ENCODE results near the gene ZMAT1.
"Not testable (repeated sequence)": the region's sequence is repeated elsewhere in the genome, so short reads cannot be mapped to it uniquely, and the experiment has no call there.

ZMAT1 gene

DNA sequence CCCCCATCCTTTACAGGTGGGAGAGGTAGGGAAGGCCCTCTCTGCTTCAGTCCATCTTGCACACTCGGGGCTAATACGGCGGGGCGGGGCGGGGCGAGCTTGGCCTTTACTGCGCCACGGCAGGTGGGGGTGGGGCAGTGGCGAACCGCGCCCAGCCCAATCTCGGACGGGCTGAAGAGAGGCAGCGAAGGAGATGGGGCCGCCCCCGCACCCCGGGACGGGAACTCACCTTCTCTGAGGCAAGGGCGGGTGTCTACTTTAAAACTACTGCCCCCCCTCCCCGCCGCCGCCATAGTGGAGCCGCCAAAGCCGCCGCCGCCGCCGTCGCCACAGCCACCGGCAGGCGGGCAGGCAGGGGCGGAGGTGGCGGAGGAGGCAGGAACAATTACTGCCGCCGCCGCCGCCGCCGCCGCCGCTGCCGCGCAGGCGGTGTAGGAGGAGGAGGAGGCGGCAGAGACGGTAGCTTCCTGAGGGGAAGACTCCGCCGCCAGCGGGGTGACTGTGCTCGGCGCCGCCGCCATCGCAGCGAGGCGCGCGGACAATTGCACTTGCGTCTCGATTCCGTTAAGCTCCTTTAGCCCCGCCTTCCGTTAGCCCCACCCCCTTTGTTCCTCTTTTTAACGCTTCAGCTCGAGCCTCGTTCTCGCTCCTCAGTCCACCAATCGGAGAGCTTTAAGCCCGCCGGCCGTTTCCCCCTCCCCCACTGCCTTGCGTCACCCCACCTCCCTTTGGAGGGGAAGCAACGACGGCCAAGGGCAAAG lies at the start of gene ZMAT1:
TSS of gene ZMAT1 (minus strand) at position 540 of the 761 bp plus-strand sequence. CDS start at position 521, 19 bp downstream.
- in situ Hi-C loops (cut with HindIII; ENCODE audit: low sequenced_read_pairs) = no loop called here
- DNase-seq (ENCODE audit: low read depth, low spot score) = peak; percentile 88
- H3K4me3 ChIP-seq (ENCODE audit: low read depth, low read length) = peak within 1 kb of the TSS; percentile 42
- TF ChIP-seq, protein P1, sequence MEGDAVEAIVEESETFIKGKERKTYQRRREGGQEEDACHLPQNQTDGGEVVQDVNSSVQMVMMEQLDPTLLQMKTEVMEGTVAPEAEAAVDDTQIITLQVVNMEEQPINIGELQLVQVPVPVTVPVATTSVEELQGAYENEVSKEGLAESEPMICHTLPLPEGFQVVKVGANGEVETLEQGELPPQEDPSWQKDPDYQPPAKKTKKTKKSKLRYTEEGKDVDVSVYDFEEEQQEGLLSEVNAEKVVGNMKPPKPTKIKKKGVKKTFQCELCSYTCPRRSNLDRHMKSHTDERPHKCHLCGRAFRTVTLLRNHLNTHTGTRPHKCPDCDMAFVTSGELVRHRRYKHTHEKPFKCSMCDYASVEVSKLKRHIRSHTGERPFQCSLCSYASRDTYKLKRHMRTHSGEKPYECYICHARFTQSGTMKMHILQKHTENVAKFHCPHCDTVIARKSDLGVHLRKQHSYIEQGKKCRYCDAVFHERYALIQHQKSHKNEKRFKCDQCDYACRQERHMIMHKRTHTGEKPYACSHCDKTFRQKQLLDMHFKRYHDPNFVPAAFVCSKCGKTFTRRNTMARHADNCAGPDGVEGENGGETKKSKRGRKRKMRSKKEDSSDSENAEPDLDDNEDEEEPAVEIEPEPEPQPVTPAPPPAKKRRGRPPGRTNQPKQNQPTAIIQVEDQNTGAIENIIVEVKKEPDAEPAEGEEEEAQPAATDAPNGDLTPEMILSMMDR (IDR thresholded peaks at IDR 0.05; ENCODE audit: low read depth, low read length) = no peak

DNA sequence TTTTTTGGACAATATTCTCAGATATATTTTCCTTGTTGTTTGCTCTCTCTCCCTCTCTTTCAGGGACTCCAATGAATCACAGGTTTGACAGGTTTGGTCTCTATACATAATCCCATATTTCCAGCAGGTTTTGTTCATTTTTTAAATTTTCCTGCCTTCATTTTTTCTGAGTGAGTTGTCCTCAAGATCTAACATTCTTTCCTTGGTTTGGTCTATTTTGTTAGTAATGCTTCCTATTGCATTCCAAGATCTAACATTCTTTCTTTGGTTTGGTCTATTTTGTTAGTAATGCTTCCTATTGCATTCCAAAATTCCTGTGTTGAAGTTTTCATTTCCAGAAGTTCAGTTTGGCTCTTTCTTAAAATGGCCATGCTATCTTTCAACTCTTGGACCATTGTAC lies 45.3 kb upstream of the ZMAT1 start:
- in situ Hi-C loops (cut with HindIII; ENCODE audit: low sequenced_read_pairs) = no loop called here

DNA sequence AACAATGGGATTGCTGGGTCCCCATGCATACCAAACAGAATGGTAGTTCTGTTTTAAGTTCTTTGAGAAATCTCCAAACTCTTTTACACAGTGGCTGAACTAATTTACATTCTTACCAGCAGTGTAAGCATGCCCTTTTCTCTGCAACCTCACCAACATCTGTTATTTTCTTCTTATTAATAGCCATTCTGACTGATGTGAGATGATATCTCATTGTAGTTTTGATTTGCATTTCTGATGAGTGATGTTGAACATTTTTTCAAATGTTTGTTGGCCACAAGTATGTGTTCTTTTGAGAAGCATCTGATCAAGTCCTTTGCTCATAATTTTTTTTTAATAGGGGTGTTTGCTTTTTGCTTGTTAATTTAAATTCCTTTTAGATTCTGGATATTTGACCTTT lies 41.2 kb upstream of the ZMAT1 start:
- TF ChIP-seq, protein P1 (IDR thresholded peaks at IDR 0.05; ENCODE audit: low read depth, low read length) = no peak
- DNase-seq (ENCODE audit: low read depth, low spot score) = no peak
- no peak overlapping the region for H3K4me3 ChIP-seq (ENCODE audit: low read depth, low read length)
- in situ Hi-C loops (cut with HindIII; ENCODE audit: low sequenced_read_pairs) = no loop called here

More for the DNA sequence above, 45.3 kb upstream of the ZMAT1 start:
- DNase-seq (ENCODE audit: low read depth, low spot score) = no peak
- no peak overlapping the region for H3K4me3 ChIP-seq (ENCODE audit: low read depth, low read length)
- TF ChIP-seq, protein P1 (IDR thresholded peaks at IDR 0.05; ENCODE audit: low read depth, low read length) = no peak

DNA sequence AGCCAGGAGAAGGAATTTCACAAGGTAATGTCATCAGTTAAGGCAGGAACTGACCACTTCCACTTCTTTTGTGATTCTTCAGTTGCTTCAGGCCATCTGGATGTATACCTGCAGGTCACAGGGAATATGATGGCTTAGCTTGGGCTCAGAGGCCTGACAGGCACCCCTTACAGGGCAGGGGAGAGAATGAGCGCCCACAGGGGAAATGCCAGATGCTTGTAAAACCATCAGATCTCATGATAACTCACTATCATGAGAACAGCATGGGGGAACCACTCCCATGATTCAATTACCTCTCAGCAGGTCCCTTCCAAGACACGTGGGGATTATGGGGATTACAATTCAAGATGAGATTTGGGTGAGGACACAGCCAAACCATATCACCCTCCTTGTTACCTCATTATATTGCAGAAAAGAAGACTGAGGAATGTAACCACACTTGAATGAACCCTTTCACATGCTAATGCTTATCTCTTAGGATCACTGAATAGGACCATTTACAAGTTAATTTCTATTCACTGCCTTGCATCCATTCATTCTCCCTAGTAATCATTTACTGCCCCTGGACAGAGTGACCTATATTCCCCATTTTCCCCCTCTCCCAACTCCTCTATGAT lies 33.2 kb upstream of the ZMAT1 start:
- DNase-seq (ENCODE audit: low read depth, low spot score); in situ Hi-C loops (cut with HindIII; ENCODE audit: low sequenced_read_pairs); H3K4me3 ChIP-seq (ENCODE audit: low read depth, low read length): not testable (repeated sequence)

DNA sequence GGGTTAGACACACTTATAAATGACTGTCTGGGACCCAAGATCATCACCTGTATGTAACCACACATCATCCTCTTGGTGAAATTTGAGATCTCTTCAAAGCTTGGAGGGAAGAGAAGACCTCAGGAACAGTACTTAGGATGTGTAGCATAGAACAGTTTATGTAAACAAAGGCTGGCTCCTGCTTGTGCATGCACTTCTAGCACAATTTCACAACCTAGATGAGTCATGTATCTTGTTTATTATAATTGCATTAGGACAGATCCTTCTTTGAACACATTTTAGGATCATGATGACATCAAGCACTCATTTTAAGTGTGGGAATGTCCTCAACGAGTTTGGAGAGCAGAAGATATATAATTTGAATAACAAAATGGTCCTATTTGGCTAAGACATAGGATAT lies 26.3 kb upstream of the ZMAT1 start:
- TF ChIP-seq, protein P1 (IDR thresholded peaks at IDR 0.05; ENCODE audit: low read depth, low read length) = no peak
- peak; percentile 19 for DNase-seq (ENCODE audit: low read depth, low spot score)
- in situ Hi-C loops (cut with HindIII; ENCODE audit: low sequenced_read_pairs) = no loop called here
- no peak overlapping the region for H3K4me3 ChIP-seq (ENCODE audit: low read depth, low read length)

DNA sequence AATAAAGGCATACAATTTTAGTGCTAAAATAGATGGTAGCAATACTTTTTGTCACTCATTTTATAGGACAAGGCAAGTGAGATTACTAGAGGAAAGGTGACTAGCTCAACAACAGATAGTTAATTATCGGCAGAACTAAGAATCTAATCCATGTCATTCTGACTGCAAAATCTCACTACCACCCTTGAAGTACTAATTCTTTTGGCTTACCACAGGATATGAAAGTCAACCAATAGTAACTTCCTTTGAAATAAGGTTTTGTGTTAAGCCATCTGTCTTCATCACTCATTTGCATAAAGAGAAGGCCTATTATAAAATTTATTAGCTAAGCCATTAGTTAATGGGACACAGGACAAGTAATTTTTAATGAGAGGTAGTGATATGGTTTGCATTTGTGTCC lies 25.3 kb upstream of the ZMAT1 start:
- in situ Hi-C loops (cut with HindIII; ENCODE audit: low sequenced_read_pairs) = no loop called here
- H3K4me3 ChIP-seq (ENCODE audit: low read depth, low read length) = no peak overlapping the region
- no peak for DNase-seq (ENCODE audit: low read depth, low spot score)
- TF ChIP-seq, protein P1 (IDR thresholded peaks at IDR 0.05; ENCODE audit: low read depth, low read length) = no peak

DNA sequence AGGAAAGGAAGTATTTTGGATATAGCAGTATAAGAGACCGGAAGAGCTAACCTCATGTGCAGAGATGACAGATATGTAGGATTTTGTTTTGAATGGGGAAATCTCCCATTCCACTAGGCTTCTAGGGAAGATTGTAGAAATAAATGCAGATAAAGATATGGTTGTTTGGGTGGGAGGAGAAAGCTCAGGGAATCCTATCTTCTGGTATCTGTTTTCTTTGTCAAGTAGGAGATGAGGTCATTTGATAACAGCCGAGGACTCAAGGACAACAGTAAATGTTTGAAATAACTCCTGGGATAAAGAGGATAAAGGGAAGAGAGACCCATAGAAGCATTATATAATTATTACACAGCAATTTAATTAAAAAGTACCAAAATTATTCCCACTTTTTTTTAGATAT lies 24.7 kb upstream of the ZMAT1 start:
- in situ Hi-C loops (cut with HindIII; ENCODE audit: low sequenced_read_pairs) = no loop called here

More for the DNA sequence above, 24.7 kb upstream of the ZMAT1 start:
- no peak for DNase-seq (ENCODE audit: low read depth, low spot score)
- no peak overlapping the region for H3K4me3 ChIP-seq (ENCODE audit: low read depth, low read length)
- TF ChIP-seq, protein P1 (IDR thresholded peaks at IDR 0.05; ENCODE audit: low read depth, low read length) = no peak
